GM20000 (cell line): Measurements from ENCODE around the gene BAG3.

ENCODE experiments used
- DNase-seq: peaks from one replicate; pipeline ENCODE4 v3.0.0; 2012; ENCODE audit warnings: low spot score
- TF ChIP-seq, protein P1 (sequence below): IDR thresholded peaks from 2 replicates; pipeline ENCODE4 v1.5.1; 2012; ENCODE audit warnings: mild to moderate bottlenecking, control low read depth; ENCODE audit errors: extremely low read depth, missing control alignments

The BAG3 gene

DNA sequence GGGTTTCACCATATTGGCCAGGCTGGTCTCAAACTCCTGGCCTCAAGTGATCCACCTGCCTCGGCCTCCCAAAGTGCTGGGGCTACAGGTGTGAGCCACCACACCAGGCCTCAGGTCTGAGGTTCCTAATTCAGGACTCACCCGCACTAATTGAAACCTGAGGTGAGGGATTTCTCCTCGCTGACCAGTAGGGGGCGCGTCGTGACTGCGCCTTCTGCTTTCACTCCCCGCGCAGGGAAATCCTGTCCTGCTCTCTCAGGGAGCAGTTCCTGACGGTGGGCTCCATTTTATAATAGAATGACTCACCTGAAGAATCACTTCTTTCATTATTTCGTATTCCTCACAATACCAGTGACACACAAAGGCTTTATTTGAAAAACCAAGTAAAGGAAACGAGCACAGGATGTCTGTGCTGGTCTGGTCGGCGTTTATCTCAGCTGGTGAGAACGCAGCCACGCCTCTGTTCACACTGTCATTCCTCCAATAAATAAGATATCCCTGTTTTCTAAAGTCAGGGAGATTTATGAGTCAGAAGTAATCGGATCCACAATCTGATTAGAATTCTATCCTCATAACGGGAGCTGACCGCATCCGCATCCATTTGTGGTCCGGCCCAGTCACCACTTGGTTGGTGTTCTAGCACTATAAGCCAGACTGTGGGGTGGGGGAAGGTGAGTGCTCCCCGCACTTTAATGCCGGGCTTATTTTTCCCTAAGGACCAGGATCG lies 35.4 kb downstream of the BAG3 start:
- peak; percentile 79 for DNase-seq

DNA sequence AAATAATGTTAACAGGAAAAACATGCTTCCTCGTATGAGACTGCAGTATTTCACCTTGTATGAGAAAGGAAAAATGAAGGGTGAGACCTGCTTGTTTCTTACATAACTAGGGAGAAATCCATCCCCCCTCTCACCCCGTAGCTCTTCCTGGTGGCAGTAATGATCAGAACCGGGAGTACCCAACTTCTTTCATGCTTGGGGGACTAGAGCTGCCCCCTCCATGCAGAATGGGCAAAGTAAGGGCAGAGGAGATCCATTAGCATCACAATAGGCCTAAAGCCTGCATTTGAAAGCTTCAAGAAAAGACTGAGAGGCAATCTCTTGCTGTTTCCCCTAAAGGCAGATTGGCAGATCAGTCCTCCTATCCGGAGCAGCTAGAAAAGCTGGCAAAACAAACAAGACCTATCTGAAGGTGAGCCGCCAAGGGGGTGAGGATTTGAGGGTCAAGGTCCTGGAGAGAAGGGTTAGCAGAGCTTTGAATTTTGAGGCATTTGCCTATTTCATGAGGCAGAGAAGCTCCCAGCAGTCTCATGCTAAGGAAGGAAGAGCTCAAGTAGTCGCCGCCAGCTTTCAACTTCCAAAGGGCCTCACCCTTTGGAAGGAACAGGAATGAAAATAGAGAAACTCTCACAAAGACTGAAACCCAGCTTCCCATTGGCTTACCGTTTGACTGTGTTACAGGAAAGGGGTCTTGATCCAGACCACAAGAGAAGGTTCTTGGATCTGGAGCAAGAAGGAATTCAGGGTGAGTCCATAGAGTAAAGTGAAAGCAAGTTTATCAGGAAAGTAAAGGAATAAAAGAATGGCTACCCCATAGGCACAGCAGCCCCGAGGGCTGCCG lies 36.2 kb downstream of the BAG3 start:
- TF ChIP-seq, protein P1, sequence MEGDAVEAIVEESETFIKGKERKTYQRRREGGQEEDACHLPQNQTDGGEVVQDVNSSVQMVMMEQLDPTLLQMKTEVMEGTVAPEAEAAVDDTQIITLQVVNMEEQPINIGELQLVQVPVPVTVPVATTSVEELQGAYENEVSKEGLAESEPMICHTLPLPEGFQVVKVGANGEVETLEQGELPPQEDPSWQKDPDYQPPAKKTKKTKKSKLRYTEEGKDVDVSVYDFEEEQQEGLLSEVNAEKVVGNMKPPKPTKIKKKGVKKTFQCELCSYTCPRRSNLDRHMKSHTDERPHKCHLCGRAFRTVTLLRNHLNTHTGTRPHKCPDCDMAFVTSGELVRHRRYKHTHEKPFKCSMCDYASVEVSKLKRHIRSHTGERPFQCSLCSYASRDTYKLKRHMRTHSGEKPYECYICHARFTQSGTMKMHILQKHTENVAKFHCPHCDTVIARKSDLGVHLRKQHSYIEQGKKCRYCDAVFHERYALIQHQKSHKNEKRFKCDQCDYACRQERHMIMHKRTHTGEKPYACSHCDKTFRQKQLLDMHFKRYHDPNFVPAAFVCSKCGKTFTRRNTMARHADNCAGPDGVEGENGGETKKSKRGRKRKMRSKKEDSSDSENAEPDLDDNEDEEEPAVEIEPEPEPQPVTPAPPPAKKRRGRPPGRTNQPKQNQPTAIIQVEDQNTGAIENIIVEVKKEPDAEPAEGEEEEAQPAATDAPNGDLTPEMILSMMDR = no peak
- DNase-seq = no peak

More for the DNA sequence above, 35.4 kb downstream of the BAG3 start:
- TF ChIP-seq, protein P1 = peak; percentile 96

DNA sequence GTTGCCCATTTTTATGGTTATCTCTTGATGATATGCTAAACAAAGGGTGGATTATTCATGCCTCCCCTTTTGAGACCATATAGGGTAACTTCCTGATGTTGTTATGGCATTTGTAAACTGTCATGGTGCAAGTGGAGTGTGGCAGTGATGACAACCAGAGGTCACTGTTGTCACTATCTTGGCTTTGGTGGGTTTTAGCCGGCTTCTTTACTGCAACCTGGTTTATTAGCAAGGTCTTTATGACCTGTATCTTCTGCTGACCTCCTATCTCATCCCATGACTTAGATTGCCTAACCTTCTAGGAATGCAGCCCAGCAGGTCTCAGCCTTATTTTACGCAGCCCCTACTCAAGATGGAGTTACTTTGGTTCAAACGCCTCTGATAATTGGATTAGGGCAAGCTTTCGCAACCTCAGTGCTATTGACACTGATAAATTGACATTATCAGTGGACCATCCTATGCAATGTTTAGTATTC lies 36.9 kb downstream of the BAG3 start:
- DNase-seq = no peak
- TF ChIP-seq, protein P1 = no peak

DNA sequence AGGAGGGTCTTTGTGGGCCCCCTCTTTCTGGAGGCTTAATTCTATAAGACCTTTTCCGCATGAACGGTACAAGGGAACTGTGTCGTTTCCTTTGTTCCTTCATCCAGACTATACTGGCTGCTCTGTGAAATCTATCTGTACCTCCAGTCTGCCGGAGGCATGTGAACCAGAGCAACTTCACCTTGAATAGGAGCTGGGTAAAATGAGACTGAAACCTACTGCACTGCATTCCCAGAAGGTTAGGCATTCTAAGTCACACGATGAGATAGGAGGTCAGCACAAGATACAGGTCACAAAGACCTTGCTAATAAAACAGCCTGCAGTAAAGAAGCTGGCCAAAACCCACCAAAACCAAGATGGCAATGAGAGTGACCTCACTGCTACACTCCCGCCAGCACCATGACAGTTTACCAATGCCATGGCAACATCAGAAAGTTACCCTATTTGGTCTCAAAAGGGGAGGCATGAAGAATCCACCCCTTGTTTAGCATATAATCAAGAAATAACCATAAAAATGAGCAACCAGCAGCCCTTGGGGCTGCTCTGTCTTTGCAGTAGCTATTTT lies 37.9 kb downstream of the BAG3 start:
- TF ChIP-seq, protein P1 = no peak
- DNase-seq = no peak

DNA sequence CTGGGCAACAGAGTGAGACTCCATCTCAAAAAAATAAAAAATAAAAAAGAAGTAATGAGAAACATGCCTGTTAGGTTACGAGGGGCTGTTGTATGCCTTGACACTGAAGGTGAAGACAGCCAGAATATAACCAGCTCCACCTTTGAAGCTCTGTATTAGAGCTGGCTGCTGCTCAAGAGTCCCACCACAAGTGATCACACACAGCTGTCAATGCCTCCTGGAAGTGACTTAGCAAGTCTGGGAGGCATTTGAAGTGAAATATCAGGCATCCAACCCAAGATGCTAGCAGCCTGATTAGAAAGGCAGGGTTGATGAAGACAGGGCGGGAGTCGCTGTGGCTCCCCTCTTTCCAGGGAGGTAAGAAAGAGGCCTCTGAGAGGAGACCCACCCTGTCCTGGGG lies 40.5 kb downstream of the BAG3 start:
- DNase-seq = no peak
- TF ChIP-seq, protein P1 = no peak

DNA sequence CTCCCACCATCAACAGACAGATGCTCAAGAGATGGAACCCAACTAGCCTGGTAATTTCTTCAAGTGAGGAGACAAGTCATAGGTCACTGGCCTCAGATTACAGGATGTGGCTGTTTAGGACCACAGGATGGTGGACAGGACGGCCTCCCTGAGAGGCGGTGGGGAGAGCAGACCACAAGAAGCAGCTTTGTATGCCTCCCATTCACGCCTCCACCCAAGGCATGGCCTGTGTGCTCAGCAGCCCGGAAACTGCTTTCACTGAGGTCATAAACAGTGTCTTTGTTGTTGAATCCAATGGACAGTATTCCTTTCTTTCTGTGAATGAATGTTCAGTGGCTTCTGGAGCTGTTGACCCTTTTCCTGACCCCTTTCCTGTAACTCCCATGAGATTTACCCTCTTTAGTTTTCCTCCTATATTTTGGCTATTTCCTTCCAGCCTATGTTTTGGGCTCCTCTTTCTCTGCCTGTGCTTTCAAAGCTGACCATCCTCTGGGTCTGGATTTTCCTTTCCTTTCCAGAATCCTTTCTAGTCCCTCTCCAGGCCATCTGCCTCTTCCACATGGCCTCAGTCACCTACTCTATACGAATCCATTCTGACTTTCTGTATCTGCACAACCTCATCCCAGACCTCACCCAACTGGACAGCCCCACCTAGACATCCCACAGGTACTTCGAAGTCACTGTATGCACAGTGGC lies 42.2 kb downstream of the BAG3 start:
- DNase-seq = peak; percentile 70
- TF ChIP-seq, protein P1 = no peak
